K562 (cell line): ENCODE results near the gene ZNF839. TPM values are rescaled to one million over a fixed set of nuclear protein-coding genes. Genes with fewer than 3 reads are reported as not detected.

Experiments used
- C11orf30 ChIP-seq: fragments of 450-650 bp; IDR thresholded peaks from 2 replicates; pipeline ENCODE4 v1.6.1; 2016; ENCODE audit warnings: low read depth, mild to moderate bottlenecking
- DACH1 ChIP-seq: fragments of 450-650 bp; IDR thresholded peaks from 2 replicates; pipeline ENCODE4 v1.6.1; 2018; ENCODE audit not compliant: partially characterized antibody
- EP400 ChIP-seq: fragments of 450-650 bp; IDR thresholded peaks from 2 replicates; pipeline ENCODE4 v1.6.1; 2017; ENCODE audit warnings: antibody characterized with exemption, mild to moderate bottlenecking, moderate library complexity
- HCFC1 ChIP-seq: IDR thresholded peaks from 2 replicates; pipeline ENCODE4 v1.6.1; 2012; ENCODE audit warnings: low read depth, low read length, improper control_type of control experiment
- KLF10 ChIP-seq: fragments of 250-450 bp; sonication (Bioruptor Pico); IDR thresholded peaks from 2 replicates; pipeline ENCODE4 v1.6.1; 2021; ENCODE audit warnings: matching md5 sums
- ZNF280A ChIP-seq: fragments of 450-650 bp; IDR thresholded peaks from 2 replicates; pipeline ENCODE4 v1.6.1; 2018; ENCODE audit warnings: mild to moderate bottlenecking, low read depth; ENCODE audit not compliant: partially characterized antibody
- ZNF318 ChIP-seq, 2 experiments: fragments of 450-650 bp; IDR thresholded peaks; 2 replicates each; pipeline ENCODE4 v1.6.1; 2016; ENCODE audit warnings: mild to moderate bottlenecking in 2 of 2, borderline replicate concordance in 1 of 2, low read depth in 1 of 2, moderate library complexity in 1 of 2
- ZNF609 ChIP-seq: sonication (generic); formaldehyde crosslinking; IDR thresholded peaks from 2 replicates; pipeline ENCODE4 v1.8.1; 2023; ENCODE audit warnings: missing genetic modification reagents, mild to moderate bottlenecking, borderline replicate concordance
- ZNF639 ChIP-seq, 2 experiments: fragments of 200-800 bp in 1 of 2; sonication (Bioruptor generic) in 1 of 2; sonication (generic) in 1 of 2; formaldehyde crosslinking in 1 of 2; IDR thresholded peaks in 1 of 2; conservative IDR thresholded peaks in 1 of 2; 2 replicates each; pipeline versions ENCODE4 v1.5.0 to v1.6.1; 2016 to 2020; ENCODE audit warnings: missing compliant biosample characterization in 1 of 2, missing genetic modification characterization in 1 of 2, missing genetic modification reagents in 1 of 2
- polyA plus RNA-seq, 8 experiments: library from polyadenylated mRNA; depleted of rRNA in 4 of 8; stranded (reverse) in 5 of 8; unstranded in 3 of 8; fragments of >200 nt; fragmentation: Nextera tagmentation in 2 of 8; fragmentation: Illumina TruSeq in 1 of 8; extraction: Ambion mirVana in 2 of 8; extraction: Trizol in 1 of 8; gene quantifications; 2 replicates each; pipeline versions ENCODE4 v1.2.1 to v1.2.3, GENCODE V29; 2011 to 2014; ENCODE audit warnings: inconsistent platforms in 1 of 8, missing spikeins in 1 of 8
- total RNA-seq, 7 experiments: library from RNA; depleted of rRNA in 6 of 7; stranded (reverse); fragments of >200 nt in 6 of 7; fragmentation: Illumina TruSeq in 2 of 7; extraction: Trizol in 2 of 7; gene quantifications; 2 replicates each; pipeline versions ENCODE4 v1.2.1 to v1.2.3, GENCODE V29; 2011 to 2021; ENCODE audit warnings: low replicate concordance in 1 of 7

The ZNF839 gene
- total and polyA plus RNA-seq, 9 of the 15 experiments (the other 6 are each of a cell fraction or from before 2014, with no cell fraction given) = 0.42 to 8.4 (median 5.7) TPM

- TF ChIP-seq ZNF609 (no peak), ZNF318 (IDR thresholded peaks at IDR 0.05; ENCODE audit: borderline replicate concordance in 1 of 2, low read depth in 1 of 2) (no peak), DACH1 (no peak), HCFC1 (peak; percentile 81), KLF10 (no peak), EP400 (peak; percentile 57), C11orf30 (peak; percentile 90), ZNF639 (CRISPR knock-in tag; conservative IDR thresholded peaks at IDR 0.05 in 1 of 2, IDR thresholded peaks at IDR 0.05 in 1 of 2) (0 out of 4 replicates have a peak, but pooled peaks of 1 of the 2 experiments have one; percentile 29), ZNF280A (no peak)
These were observed at the start of gene ZNF839 (continued) for GRCh38 chr14:102319351-102320032.
